Adrenal gland (tissue), 12 donors: Measurements from ENCODE around the gene FLNA. TPM values are rescaled to one million over a fixed set of nuclear protein-coding genes. Genes with fewer than 3 reads are reported as not detected.

Source experiments
- DNase-seq, 7 donors: peaks; one replicate each; pipeline ENCODE4 v3.0.0-alpha.2; 2019 to 2020
- H3K27ac ChIP-seq, 5 donors: fragments of 200-600 bp; sonication (generic) in 4 of 5; 1 replicate in 3 of 5; 2 replicates in 2 of 5; pipeline versions ENCODE4 v1.5.1 to v1.8.0; 2016 to 2020; ENCODE audit warnings: mild to moderate bottlenecking in 1 of 5
- H3K27me3 ChIP-seq: fragments of 200-600 bp; 2 replicates; pipeline ENCODE4 v1.8.0; 2021
- H3K36me3 ChIP-seq, 2 donors: fragments of 200-600 bp; replicated peaks in 1 of 2; 1 replicate in 1 of 2; 2 replicates in 1 of 2; pipeline versions ENCODE4 v1.5.1 to v1.8.0; 2018 to 2022
- H3K4me1 ChIP-seq, 2 donors: fragments of 200-600 bp; replicated peaks in 1 of 2; 1 replicate in 1 of 2; 2 replicates in 1 of 2; pipeline versions ENCODE4 v1.5.1 to v1.8.0; 2018 to 2021
- H3K4me3 ChIP-seq, 4 donors: fragments of 200-600 bp; sonication (generic) in 3 of 4; one replicate each; pipeline ENCODE4 v1.5.1; 2016 to 2018
- H3K9me3 ChIP-seq, 3 donors: fragments of 200-600 bp; sonication (generic) in 1 of 3; replicated peaks in 1 of 3; 1 replicate in 2 of 3; 2 replicates in 1 of 3; pipeline versions ENCODE4 v1.5.1 to v1.8.0; 2016 to 2021
- POLR2A ChIP-seq, 2 donors: fragments of 450-650 bp; IDR thresholded peaks; one replicate each; pipeline ENCODE4 v1.6.1; 2017; ENCODE audit warnings: antibody characterized with exemption in 2 of 2, mild to moderate bottlenecking in 2 of 2, moderate library complexity in 1 of 2
- WGBS, 4 donors: extraction: QIAGEN DNeasy Blood & Tissue Kit in 2 of 4; methylation state at CpG; one replicate each; pipeline versions ENCODE4 v1.1.5 to v1.1.7; 2013 to 2017; 5-methylcytosine and 5-hydroxymethylcytosine counted together
- intact Hi-C, 2 donors: fragments of 100-400 bp; cut with DNase I; formaldehyde crosslinking; loops; one replicate each; pipeline versions ENCODE4 v1.14.1 to v1.15.0; 2022 to 2023
- polyA plus RNA-seq, 3 donors: library from polyadenylated mRNA; stranded (reverse); fragments of 200-250 nt in 2 of 3; fragments of 350-450 nt in 1 of 3; fragmentation: Illumina TruSeq in 1 of 3; extraction: RNeasy Lipid Tissue Mini Kit (QIAGEN cat#74804) in 1 of 3; gene quantifications; one replicate each; pipeline ENCODE4 v1.2.3, GENCODE V29; 2013 to 2014
- total RNA-seq, 9 donors: library from RNA; depleted of rRNA in 4 of 9; stranded (reverse); fragments of >200 nt in 4 of 9; fragments of 120-200 nt in 1 of 9; fragmentation: NEBNext Ultra II Directional in 1 of 9; extraction: Animal tissue kit (Norgen Biotek cat#: 25700) in 1 of 9; gene quantifications; one replicate each; pipeline versions ENCODE4 v1.1.0 to v1.2.4, GENCODE V29; 2013 to 2023
- TF ChIP-seq, protein P1 (sequence below), 6 experiments: fragments of 450-650 bp in 4 of 6; fragments of 200-600 bp in 2 of 6; sonication (generic) in 1 of 6; IDR thresholded peaks; 1 replicate in 5 of 6; 2 replicates in 1 of 6; pipeline versions ENCODE4 v1.5.1 to v1.8.0; 2016 to 2021; ENCODE audit warnings: antibody characterized with exemption in 6 of 6, mild to moderate bottlenecking in 2 of 6, moderate library complexity in 1 of 6
- donor health status: healthy with polysubstance abuse.
- donor health status: Bipolar disorder and iron deficiency.
- donor health status: DM: yes; HTN: yes; CAD: no.
- donor health status: DM: no; HTN: no; CAD: no.
- donor health status: DM: no; HTN: no; CAD: no.
- donor health status: DM: yes; HTN: yes; CAD: no.

The FLNA gene
- total and polyA plus RNA-seq, 12 donors = 57.0 to 979 (median 504) TPM

DNA sequence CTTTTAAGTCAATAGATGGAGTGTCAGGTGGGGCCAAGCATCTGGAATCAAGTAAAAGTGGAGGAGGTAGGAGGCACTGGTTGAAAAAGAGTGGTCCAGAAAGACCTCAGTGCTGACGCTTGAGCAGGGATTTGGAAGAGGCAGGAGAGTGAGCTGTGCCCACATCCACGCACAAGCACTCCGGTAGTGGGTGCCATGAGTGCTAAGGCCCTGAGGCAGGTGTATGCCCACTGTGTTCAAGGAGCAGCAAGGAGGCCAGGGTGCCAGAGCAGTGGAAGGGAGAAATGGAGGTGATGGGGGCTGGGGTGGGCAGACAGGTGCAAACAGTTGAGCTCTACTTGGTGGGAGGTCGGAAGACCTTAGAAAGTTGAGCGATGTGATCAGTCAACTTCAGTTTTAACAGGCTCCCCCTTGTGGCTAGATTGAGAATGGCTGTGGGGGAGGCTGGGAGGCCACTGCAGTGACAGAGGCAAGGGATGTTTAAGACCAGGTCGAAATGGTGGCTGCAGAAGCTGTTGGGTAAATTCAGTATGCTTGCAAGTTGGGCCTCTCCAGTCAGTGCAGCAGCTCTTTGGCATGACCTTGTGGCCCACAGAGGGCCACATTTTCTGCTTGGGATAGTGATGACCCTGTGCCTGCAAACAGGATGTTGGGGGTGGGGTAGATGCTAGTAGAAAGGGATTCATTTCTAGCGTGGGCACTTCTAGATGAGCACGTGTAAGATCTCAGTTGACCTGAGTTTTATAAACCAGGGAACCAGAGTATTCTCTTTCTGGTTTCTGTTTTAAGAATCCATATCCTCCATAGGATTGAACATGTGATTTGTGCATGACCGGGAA is 66.1 kb downstream of the FLNA start:
- TF ChIP-seq, protein P1, sequence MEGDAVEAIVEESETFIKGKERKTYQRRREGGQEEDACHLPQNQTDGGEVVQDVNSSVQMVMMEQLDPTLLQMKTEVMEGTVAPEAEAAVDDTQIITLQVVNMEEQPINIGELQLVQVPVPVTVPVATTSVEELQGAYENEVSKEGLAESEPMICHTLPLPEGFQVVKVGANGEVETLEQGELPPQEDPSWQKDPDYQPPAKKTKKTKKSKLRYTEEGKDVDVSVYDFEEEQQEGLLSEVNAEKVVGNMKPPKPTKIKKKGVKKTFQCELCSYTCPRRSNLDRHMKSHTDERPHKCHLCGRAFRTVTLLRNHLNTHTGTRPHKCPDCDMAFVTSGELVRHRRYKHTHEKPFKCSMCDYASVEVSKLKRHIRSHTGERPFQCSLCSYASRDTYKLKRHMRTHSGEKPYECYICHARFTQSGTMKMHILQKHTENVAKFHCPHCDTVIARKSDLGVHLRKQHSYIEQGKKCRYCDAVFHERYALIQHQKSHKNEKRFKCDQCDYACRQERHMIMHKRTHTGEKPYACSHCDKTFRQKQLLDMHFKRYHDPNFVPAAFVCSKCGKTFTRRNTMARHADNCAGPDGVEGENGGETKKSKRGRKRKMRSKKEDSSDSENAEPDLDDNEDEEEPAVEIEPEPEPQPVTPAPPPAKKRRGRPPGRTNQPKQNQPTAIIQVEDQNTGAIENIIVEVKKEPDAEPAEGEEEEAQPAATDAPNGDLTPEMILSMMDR (IDR thresholded peaks at IDR 0.05) = peak; percentile 53 to 71 (median 62)
- TF ChIP-seq POLR2A (IDR thresholded peaks at IDR 0.05) = no peak
- no peak overlapping the region for H3K27ac ChIP-seq
- H3K36me3 ChIP-seq = no peaks in the 10 kb centered on the region
- H3K4me1 ChIP-seq = no peaks in the 10 kb centered on the region
- peak in 6 of 7 donors; percentile 52 to 80 (median 64) for DNase-seq
- intact Hi-C loops = no loop called here
- no peak overlapping the region for H3K4me3 ChIP-seq
- H3K27me3 ChIP-seq = no peaks in the 10 kb centered on the region
- H3K9me3 ChIP-seq = no peaks in the 10 kb centered on the region
- 46 to 61% (median 55%) methylated on average over 7 to 9 of the region's 9 CpGs for WGBS, 4 donors

DNA sequence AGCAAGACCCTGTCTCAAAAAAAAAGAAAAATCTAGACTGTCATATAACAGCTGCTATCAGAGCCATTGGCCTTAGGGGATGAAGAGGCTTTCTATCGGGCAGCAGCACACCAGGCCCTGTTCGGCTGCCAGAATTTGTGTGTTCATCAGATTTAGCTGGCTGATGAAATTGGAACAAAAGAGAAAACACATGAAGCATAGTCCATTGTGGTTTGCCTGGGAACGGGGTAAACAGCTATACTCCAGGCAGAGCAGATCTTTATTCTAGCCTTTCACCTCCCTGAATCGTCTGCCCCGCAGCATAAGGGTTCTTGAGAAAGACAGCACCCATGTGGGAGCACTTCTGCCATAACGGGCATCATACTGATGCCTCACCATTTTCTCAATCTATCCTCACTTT is 67.2 kb downstream of the FLNA start:
- WGBS, 4 donors = 74 to 93% (median 83%) methylated on average over 4 to 6 of the region's 6 CpGs
- Histone ChIP-seq H3K9me3 (no peaks in the 10 kb centered on the region), H3K36me3 (no peaks in the 10 kb centered on the region), H3K27ac (no peak overlapping the region), H3K27me3 (no peaks in the 10 kb centered on the region), H3K4me3 (no peak overlapping the region), H3K4me1 (no peaks in the 10 kb centered on the region)
- intact Hi-C loops = no loop called here
- no peak for DNase-seq
- no peak for TF ChIP-seq POLR2A (IDR thresholded peaks at IDR 0.05)
- TF ChIP-seq, protein P1 (IDR thresholded peaks at IDR 0.05) = no peak

DNA sequence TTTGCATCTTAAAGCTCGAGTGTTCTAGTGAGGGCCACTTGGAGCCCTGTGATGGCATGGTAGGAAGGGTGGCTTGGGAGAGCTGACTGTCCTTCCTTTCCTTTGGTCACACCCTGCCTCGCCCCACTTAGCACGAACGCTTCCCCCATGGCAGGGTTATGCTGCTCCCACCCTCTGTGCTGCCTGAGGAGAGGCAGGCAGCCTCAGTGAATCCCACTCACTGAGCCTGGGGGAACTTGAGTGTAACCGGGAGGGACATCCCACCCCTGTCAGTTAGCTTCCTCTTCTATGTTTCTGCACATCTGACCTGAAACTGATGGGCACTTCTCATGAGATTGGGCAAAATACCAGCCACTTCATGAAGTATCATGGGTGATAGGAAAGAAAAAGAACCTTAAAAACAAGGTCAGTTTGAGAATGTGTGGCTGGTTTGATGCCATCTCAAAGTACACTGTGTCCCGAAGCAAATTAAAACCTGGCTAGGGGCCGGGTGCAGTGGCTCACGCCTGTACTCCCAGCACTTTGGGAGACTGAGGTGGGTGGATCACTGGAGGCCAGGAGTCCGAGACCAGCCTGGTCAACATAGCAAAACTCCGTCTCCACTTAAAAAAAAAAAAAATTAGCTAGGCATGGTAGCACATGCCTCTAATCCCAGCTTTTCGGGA is 68.8 kb downstream of the FLNA start:
- 79 to 82% (median 79%) methylated on average over 8 to 11 of the region's 11 CpGs for WGBS, 4 donors
- no peaks in the 10 kb centered on the region for H3K36me3 ChIP-seq
- TF ChIP-seq, protein P1 (IDR thresholded peaks at IDR 0.05) = no peak
- no peak for TF ChIP-seq POLR2A (IDR thresholded peaks at IDR 0.05)
- H3K4me1 ChIP-seq = no peaks in the 10 kb centered on the region
- H3K27me3 ChIP-seq = no peaks in the 10 kb centered on the region
- DNase-seq = no peak
- no peak overlapping the region for H3K27ac ChIP-seq
- intact Hi-C loops = no loop called here
- no peaks in the 10 kb centered on the region for H3K9me3 ChIP-seq
- H3K4me3 ChIP-seq = no peak overlapping the region

DNA sequence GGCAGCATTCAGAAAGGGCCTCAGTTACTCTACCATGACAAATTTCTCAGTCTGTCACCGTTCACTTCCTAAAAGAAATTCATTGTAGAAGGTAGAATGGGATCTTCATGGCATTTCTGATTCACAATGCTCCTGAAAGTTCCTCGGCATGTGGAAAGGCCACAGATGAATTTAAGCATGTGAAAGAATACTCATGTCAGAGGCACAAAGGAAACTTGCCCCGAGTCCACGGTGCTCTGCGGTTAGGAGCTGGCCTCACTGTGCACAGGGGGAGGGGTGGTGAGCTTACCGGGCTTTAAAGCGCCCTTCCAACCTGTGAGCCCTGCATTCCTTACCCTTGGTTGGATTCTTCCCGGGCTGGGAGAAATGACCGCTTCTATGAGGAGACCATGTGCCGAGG is 69.6 kb downstream of the FLNA start:
- no peaks in the 10 kb centered on the region for H3K27me3 ChIP-seq
- no peaks in the 10 kb centered on the region for H3K36me3 ChIP-seq
- intact Hi-C loops = no loop called here
- H3K4me1 ChIP-seq = no peaks in the 10 kb centered on the region
- TF ChIP-seq POLR2A (IDR thresholded peaks at IDR 0.05) = no peak
- TF ChIP-seq, protein P1 (IDR thresholded peaks at IDR 0.05) = no peak
- H3K4me3 ChIP-seq = no peak overlapping the region
- no peak overlapping the region for H3K27ac ChIP-seq
- WGBS, 4 donors = 84 to 89% (median 85%) methylated on average over 1 to 10 of the region's 10 CpGs
- DNase-seq = no peak
- no peaks in the 10 kb centered on the region for H3K9me3 ChIP-seq
